ENCODE data around the gene ETV6. TPM values are rescaled to one million over a fixed set of nuclear protein-coding genes. Genes with fewer than 3 reads are reported as not detected.

Gene ETV6
- total and polyA plus RNA-seq, 2 of the 8 experiments (the other 6 are each of a cell fraction or from before 2014, with no cell fraction given), result 5.5 to 23.9 TPM

- TF ChIP-seq CTCF (IDR thresholded peaks at IDR 0.05; ENCODE audit: control extremely low read depth in 1 of 3, insufficient read depth in 1 of 3, low read depth in 1 of 3, low read length in 3 of 3) (no peak), RAD21 (IDR thresholded peaks at IDR 0.05 in 1 of 2, conservative IDR thresholded peaks at IDR 0.05 in 1 of 2; ENCODE audit: low read depth in 2 of 2, low read length in 2 of 2) (no peak), CBX5 (IDR thresholded peaks at IDR 0.05; ENCODE audit: low read depth, low read length) (no peak), GTF2F1 (IDR thresholded peaks at IDR 0.05; ENCODE audit: borderline replicate concordance, low read depth, low read length) (no peak), CEBPB (IDR thresholded peaks at IDR 0.05; ENCODE audit: low read depth, low read length) (no peak), YY1 (IDR thresholded peaks at IDR 0.05; ENCODE audit: low read depth, low read length) (no peak), TCF12 (IDR thresholded peaks at IDR 0.05; ENCODE audit: low read depth, low read length) (no peak), POLR2A (IDR thresholded peaks at IDR 0.05; ENCODE audit: control extremely low read depth in 1 of 2, low read depth in 2 of 2, low read length in 2 of 2) (no peak), RBBP5 (IDR thresholded peaks at IDR 0.05; ENCODE audit: borderline replicate concordance, low read depth, low read length) (no peak)
Measured at GRCh38 chr12:11688379-11688778, 38.9 kb downstream of the ETV6 start (continued).

Data from H1 (cell line).